OCI-LY3 (cell line): ENCODE results near the gene GATAD2B.

Experiments
- EZH2phosphoT487 ChIP-seq: fragments of 200-600 bp; shearing (Covaris generic); IDR thresholded peaks from 2 replicates; pipeline ENCODE4 v1.6.1; 2018; ENCODE audit warnings: antibody characterized with exemption, mixed run types, low read depth
- TF ChIP-seq, protein P1 (sequence below): fragments of 200-600, 300-600 bp; sonication (generic); IDR thresholded peaks from 2 replicates; pipeline ENCODE4 v1.5.1; 2014; ENCODE audit warnings: antibody characterized with exemption, low read length, low read depth

DNA sequence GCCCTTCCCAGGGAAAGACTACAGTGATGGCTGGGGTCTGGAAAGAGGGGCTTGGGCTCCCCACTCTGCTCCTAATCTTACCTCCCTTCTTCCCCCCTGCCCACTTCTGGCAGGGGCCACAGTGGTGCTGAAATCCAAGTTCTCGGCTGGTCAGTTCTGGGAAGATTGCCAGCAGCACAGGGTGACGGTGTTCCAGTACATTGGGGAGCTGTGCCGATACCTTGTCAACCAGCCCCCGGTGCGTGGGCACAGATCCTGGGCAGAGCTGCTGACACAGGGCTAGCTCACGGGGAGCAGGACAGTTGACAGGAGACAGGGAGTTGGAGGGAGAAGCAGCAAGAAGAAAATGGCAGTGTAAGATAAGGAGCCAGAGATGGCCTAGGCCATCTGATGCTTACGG is 145.1 kb downstream of the GATAD2B start:
- TF ChIP-seq, protein P1, sequence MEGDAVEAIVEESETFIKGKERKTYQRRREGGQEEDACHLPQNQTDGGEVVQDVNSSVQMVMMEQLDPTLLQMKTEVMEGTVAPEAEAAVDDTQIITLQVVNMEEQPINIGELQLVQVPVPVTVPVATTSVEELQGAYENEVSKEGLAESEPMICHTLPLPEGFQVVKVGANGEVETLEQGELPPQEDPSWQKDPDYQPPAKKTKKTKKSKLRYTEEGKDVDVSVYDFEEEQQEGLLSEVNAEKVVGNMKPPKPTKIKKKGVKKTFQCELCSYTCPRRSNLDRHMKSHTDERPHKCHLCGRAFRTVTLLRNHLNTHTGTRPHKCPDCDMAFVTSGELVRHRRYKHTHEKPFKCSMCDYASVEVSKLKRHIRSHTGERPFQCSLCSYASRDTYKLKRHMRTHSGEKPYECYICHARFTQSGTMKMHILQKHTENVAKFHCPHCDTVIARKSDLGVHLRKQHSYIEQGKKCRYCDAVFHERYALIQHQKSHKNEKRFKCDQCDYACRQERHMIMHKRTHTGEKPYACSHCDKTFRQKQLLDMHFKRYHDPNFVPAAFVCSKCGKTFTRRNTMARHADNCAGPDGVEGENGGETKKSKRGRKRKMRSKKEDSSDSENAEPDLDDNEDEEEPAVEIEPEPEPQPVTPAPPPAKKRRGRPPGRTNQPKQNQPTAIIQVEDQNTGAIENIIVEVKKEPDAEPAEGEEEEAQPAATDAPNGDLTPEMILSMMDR, result no peak
- no peak for TF ChIP-seq EZH2phosphoT487
